Endodermal cell (in vitro differentiated cells): ENCODE data around the gene KAT7. TPM values are rescaled to one million over a fixed set of nuclear protein-coding genes. Genes with fewer than 3 reads are reported as not detected.

Experiments used
- DNase-seq: peaks from one replicate; pipeline ENCODE4 v3.0.0-alpha.2; 2017
- H3K27ac ChIP-seq: 2 replicates; pipeline ENCODE4 v1.5.1; 2013; ENCODE audit warnings: mild to moderate bottlenecking, low read depth, low read length, moderate library complexity
- H3K27me3 ChIP-seq: 2 replicates; pipeline ENCODE4 v1.6.1; 2013; ENCODE audit warnings: mild to moderate bottlenecking, low read length, moderate library complexity; ENCODE audit not compliant: insufficient read depth, control insufficient read depth, poor library complexity, severe bottlenecking
- H3K36me3 ChIP-seq: 2 replicates; pipeline ENCODE4 v1.7.0; 2013; ENCODE audit warnings: mild to moderate bottlenecking, low read length, moderate library complexity; ENCODE audit not compliant: control insufficient read depth, insufficient read depth
- H3K4me1 ChIP-seq: one replicate; pipeline ENCODE4 v1.7.0; 2013; ENCODE audit warnings: low read length; ENCODE audit not compliant: control insufficient read depth, insufficient read depth
- H3K4me3 ChIP-seq: 2 replicates; pipeline ENCODE4 v1.5.1; 2013; ENCODE audit warnings: mild to moderate bottlenecking, low read length, moderate library complexity
- H3K9ac ChIP-seq: 2 replicates; pipeline ENCODE4 v1.6.1; 2013; ENCODE audit warnings: mild to moderate bottlenecking, low read length, moderate library complexity; ENCODE audit not compliant: poor library complexity, severe bottlenecking; ENCODE audit errors: extremely low read depth
- H3K9me3 ChIP-seq: 2 replicates; pipeline ENCODE4 v1.6.1; 2013; ENCODE audit warnings: mild to moderate bottlenecking, low read length, moderate library complexity; ENCODE audit not compliant: control insufficient read depth
- H3K27ac Mint-ChIP-seq: 2 replicates; pipeline ENCODE4 v1.8.0; 2020; ENCODE audit warnings: mixed read lengths
- H3K27me3 Mint-ChIP-seq: 2 replicates; pipeline ENCODE4 v1.8.0; 2021; ENCODE audit warnings: mild to moderate bottlenecking, mixed read lengths; ENCODE audit not compliant: insufficient read depth
- H3K36me3 Mint-ChIP-seq: 2 replicates; pipeline ENCODE4 v1.8.0; 2020; ENCODE audit warnings: low read depth, mixed read lengths
- H3K4me1 Mint-ChIP-seq: 2 replicates; pipeline ENCODE4 v1.8.0; 2020; ENCODE audit warnings: mixed read lengths
- H3K4me3 Mint-ChIP-seq: 2 replicates; pipeline ENCODE4 v1.8.0; 2020; ENCODE audit warnings: mild to moderate bottlenecking, moderate library complexity, mixed read lengths
- H3K9me3 Mint-ChIP-seq: 2 replicates; pipeline ENCODE4 v1.8.0; 2020; ENCODE audit warnings: mild to moderate bottlenecking, mixed read lengths
- WGBS, 2 experiments: methylation state at CpG; one replicate each; pipeline versions ENCODE4 v1.1.5 to v1.1.7; 2013; ENCODE audit warnings: missing lambda C conversion rate in 2 of 2, mixed read lengths in 1 of 2; ENCODE audit not compliant: insufficient coverage in 1 of 2, insufficient read length in 1 of 2; 5-methylcytosine and 5-hydroxymethylcytosine counted together
- long read RNA-seq, 4 experiments: library from polyadenylated mRNA in 2 of 4; library from RNA in 1 of 4; library from capped mRNA in 1 of 4; stranded (forward) in 3 of 4; unstranded in 1 of 4; transcript quantifications; one replicate each; pipeline ENCODE4 v2.0.0, GENCODE V29; 2020 to 2021; ENCODE audit warnings: inconsistent platforms in 1 of 4
- polyA plus RNA-seq, 2 experiments: library from polyadenylated mRNA; stranded (reverse); fragments of 50-300 nt; gene quantifications; one replicate each; pipeline ENCODE4 v1.2.3, GENCODE V29; 2013
- total RNA-seq, 2 donors: library from RNA; stranded (reverse); fragmentation: NEBNext Ultra II Directional in 1 of 2; extraction: Animal tissue kit (Norgen Biotek cat#: 25700) in 1 of 2; gene quantifications; 2 replicates in 1 of 2; 3 replicates in 1 of 2; pipeline ENCODE4 v1.2.1, GENCODE V29; 2021
- TF ChIP-seq, protein P1 (sequence below): fragments of 200-600 bp; sonication (generic); conservative IDR thresholded peaks from 2 replicates; pipeline ENCODE4 v1.5.0; 2021; ENCODE audit warnings: antibody characterized with exemption, mild to moderate bottlenecking

KAT7 gene
- 10 to 100 TPM; 77.8 to 80.5 TPM for total RNA-seq
- 67.6 TPM for polyA plus RNA-seq (2013, experiment 1 of 2)
- 54.9 TPM for polyA plus RNA-seq (2013, experiment 2 of 2)
- long read RNA-seq, experiment 1, full-length matches to known transcripts, result 8 of 33 reads
- long read RNA-seq, experiment 1, partial matches to known transcripts, result 9 of 33 reads
- long read RNA-seq, experiment 1, other reads (novel, unspliced or antisense), result 16 of 33 reads
- long read RNA-seq, experiment 2, full-length matches to known transcripts, result 61 of 85 reads
- long read RNA-seq, experiment 2, partial matches to known transcripts, result 16 of 85 reads
- long read RNA-seq, experiment 2, other reads (novel, unspliced or antisense), result 8 of 85 reads
- long read RNA-seq, experiment 3, full-length matches to known transcripts, result 154 of 238 reads
- long read RNA-seq, experiment 3, partial matches to known transcripts, result 7 of 238 reads
- long read RNA-seq, experiment 3, other reads (novel, unspliced or antisense), result 77 of 238 reads
- long read RNA-seq, experiment 4, full-length matches to known transcripts, result 7 of 38 reads
- long read RNA-seq, experiment 4, partial matches to known transcripts, result 14 of 38 reads
- long read RNA-seq, experiment 4, other reads (novel, unspliced or antisense), result 17 of 38 reads

DNA sequence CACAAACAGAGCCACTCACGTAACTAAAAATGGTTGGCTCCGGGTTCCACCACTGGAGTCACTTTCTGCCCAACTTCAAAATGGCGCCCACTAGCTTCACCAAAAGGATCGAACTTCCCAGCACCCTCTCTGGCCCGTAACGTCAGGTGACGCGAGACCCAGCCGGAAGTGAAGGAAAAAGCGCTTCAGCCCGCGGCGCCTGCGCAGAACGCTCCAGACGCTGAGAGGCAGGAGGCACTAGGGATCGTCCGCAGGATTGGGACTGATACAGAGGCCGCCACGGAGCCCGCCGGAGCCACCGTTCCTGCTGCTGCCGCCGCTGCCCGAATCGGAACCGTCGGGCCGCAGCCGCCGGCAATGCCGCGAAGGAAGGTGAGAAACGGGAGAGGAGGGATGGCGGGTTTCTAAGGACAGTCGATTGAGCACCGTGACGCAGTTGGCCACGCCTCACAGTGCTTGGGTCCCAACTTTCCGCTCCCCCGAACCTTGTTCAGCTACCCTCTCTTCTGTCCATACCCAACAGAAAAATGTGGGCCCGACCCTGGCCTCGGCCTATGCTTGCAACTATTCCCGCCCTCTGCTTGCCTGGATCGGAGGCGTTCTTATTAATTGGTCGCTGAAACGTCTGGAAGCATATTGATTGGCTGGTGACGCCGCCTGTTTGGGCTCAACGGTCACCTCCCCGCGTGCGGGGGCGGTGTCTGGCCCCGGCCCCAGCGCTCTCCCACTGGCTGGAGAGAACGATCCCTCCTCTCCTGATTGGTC, at the start of gene KAT7:
Gene KAT7 (plus strand): TSS at position 204 of the 765 bp plus-strand sequence. CDS start 154 bp downstream, at position 358.
- no peaks in the 10 kb centered on the region for H3K27me3 Mint-ChIP-seq
- H3K4me3 Mint-ChIP-seq, result peak within 1 kb of the TSS; percentile 92
- no peaks in the 10 kb centered on the region for H3K9me3 Mint-ChIP-seq
- Histone ChIP-seq H3K4me1 (no peaks in the 10 kb centered on the region), H3K36me3 (peaks cover 38% of the 10 kb centered on the region), H3K4me3 (peak within 1 kb of the TSS; percentile 92), H3K9me3 (no peaks in the 10 kb centered on the region), H3K27me3 (peaks cover 5% of the 10 kb centered on the region), H3K9ac (peak within 1 kb of the TSS; percentile 99), H3K27ac (peak within 1 kb of the TSS; percentile 91)
- H3K4me1 Mint-ChIP-seq, result peaks cover 18% of the 10 kb centered on the region
- WGBS, 2 experiments, result 0% methylated on average over 35 to 59 of the region's 59 CpGs
- TF ChIP-seq, protein P1, sequence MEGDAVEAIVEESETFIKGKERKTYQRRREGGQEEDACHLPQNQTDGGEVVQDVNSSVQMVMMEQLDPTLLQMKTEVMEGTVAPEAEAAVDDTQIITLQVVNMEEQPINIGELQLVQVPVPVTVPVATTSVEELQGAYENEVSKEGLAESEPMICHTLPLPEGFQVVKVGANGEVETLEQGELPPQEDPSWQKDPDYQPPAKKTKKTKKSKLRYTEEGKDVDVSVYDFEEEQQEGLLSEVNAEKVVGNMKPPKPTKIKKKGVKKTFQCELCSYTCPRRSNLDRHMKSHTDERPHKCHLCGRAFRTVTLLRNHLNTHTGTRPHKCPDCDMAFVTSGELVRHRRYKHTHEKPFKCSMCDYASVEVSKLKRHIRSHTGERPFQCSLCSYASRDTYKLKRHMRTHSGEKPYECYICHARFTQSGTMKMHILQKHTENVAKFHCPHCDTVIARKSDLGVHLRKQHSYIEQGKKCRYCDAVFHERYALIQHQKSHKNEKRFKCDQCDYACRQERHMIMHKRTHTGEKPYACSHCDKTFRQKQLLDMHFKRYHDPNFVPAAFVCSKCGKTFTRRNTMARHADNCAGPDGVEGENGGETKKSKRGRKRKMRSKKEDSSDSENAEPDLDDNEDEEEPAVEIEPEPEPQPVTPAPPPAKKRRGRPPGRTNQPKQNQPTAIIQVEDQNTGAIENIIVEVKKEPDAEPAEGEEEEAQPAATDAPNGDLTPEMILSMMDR, result no peak
- peak within 1 kb of the TSS; percentile 99 for H3K27ac Mint-ChIP-seq
- H3K36me3 Mint-ChIP-seq, result peaks cover 41% of the 10 kb centered on the region
- DNase-seq, result peak; percentile 100

DNA sequence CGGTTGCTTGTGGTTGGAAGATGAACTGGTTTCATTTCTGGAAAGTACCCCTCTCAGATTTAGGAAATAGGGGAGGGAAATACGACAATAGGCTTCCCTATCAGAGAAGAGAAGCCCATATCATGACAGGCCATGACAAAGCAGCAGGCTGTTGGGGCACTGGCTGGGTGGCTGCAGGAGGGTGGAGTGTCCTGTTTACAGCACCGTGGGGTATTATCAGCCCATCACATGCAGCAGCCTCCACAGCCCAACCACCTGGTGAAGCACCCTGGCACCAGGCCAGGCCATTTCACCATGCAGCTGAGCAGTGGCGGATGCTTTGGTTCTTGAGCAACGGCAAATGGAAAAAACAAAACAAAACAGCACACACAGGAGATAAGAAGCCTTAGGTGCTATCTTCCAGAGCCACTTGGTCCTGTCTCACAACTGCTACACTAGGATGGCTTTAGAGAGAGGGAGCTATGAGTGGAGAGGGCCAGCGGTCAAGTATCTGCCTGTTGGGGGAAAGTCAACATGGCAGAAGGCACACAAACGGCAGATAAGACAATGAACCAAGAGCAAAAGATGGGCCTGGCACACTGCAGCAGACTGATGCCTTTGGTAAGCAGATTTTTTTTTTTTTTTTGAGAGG, 48.7 kb upstream of the KAT7 start:
- DNase-seq, result no peak
- H3K36me3 Mint-ChIP-seq, result peaks cover 15% of the 10 kb centered on the region
- TF ChIP-seq, protein P1, result no peak
- no peak overlapping the region for H3K27ac Mint-ChIP-seq
- Histone ChIP-seq H3K4me3 (no peak overlapping the region), H3K4me1 (peaks cover 5% of the 10 kb centered on the region), H3K27me3 (peaks cover 25% of the 10 kb centered on the region), H3K27ac (no peak overlapping the region), H3K36me3 (peaks cover under 1% of the 10 kb centered on the region), H3K9me3 (no peaks in the 10 kb centered on the region), H3K9ac (no peak overlapping the region)
- H3K4me3 Mint-ChIP-seq, result no peak overlapping the region
- no peaks in the 10 kb centered on the region for H3K9me3 Mint-ChIP-seq
- WGBS, 2 experiments, result 90 to 97% methylated on average over 4 to 7 of the region's 7 CpGs
- no peaks in the 10 kb centered on the region for H3K27me3 Mint-ChIP-seq
- peaks cover 19% of the 10 kb centered on the region for H3K4me1 Mint-ChIP-seq
